Activated CD4-positive, alpha-beta T cell treated with anti-CD3 and anti-CD28 coated beads for 36 hours (primary cell): ENCODE results near the gene UROS. TPM values are rescaled to one million over a fixed set of nuclear protein-coding genes. Genes with fewer than 3 reads are reported as not detected.
A peak's percentile ranks its signal among the peaks of the same experiment; 100 is the strongest.

ENCODE experiments used
- ATAC-seq: fragments of 200-7000 bp; cut with Tn5 transposase; one replicate; pipeline ENCODE4 v1.10.0; 2021; ENCODE audit warnings: mild to moderate bottlenecking, moderate library complexity
- CTCF ChIA-PET: fragments of 350-600 bp; sonication (Branson Sonifier 250); formaldehyde crosslinking; loops from one replicate; lab custom pipeline; 2021; ENCODE audit warnings: antibody characterized with exemption; lab: Charles Lee
- POLR2A ChIA-PET: fragments of 350-600 bp; sonication (Branson Sonifier 250); formaldehyde crosslinking; loops from one replicate; lab custom pipeline; 2021; ENCODE audit warnings: antibody characterized with exemption, inconsistent platforms; lab: Charles Lee
- DNase-seq: peaks from one replicate; pipeline ENCODE4 v3.0.0-alpha.2; 2020
- H3K27ac Mint-ChIP-seq: one replicate; pipeline ENCODE4 v1.8.0; 2021; ENCODE audit warnings: mixed read lengths
- H3K27me3 Mint-ChIP-seq: one replicate; pipeline ENCODE4 v1.8.0; 2021; ENCODE audit warnings: mixed read lengths
- H3K36me3 Mint-ChIP-seq: one replicate; pipeline ENCODE4 v1.8.0; 2021; ENCODE audit warnings: low read depth, mixed read lengths
- H3K4me1 Mint-ChIP-seq: one replicate; pipeline ENCODE4 v1.8.0; 2021; ENCODE audit warnings: mixed read lengths
- H3K4me3 Mint-ChIP-seq: one replicate; pipeline ENCODE4 v1.8.0; 2021; ENCODE audit warnings: mild to moderate bottlenecking, moderate library complexity, mixed read lengths
- H3K9me3 Mint-ChIP-seq: one replicate; pipeline ENCODE4 v1.8.0; 2021; ENCODE audit warnings: low read depth, mixed read lengths
- intact Hi-C, 2 experiments: fragments of 100-400 bp; cut with DNase I in 1 of 2; cut with micrococcal nuclease in 1 of 2; formaldehyde crosslinking; loops; one replicate each; pipeline versions ENCODE4 v1.14.2 to v1.15.1; 2022 to 2024; cut with DNase I, micrococcal nuclease
- total RNA-seq, 2 experiments: library from RNA; stranded (reverse); gene quantifications; one replicate each; pipeline ENCODE4 v1.2.3, GENCODE V29; 2021

The UROS gene
- total RNA-seq, 2 experiments from 2014 or later: 37.3 to 39.6 TPM

- no peak for ATAC-seq
- Mint-ChIP-seq H3K27ac (peak overlapping the region; percentile 23), H3K27me3 (no peaks in the 10 kb centered on the region), H3K9me3 (no peaks in the 10 kb centered on the region), H3K36me3 (peaks cover 38% of the 10 kb centered on the region), H3K4me3 (no peak overlapping the region), H3K4me1 (peaks cover 30% of the 10 kb centered on the region)
- intact Hi-C loops: loop anchor here in 1 of 2 experiments (2.0 kb wide), 1 partner anchor 78 kb away; no protein-coding TSS in a partner anchor
- CTCF ChIA-PET: interaction anchor here (0.5 to 0.8 kb wide), 2 partner anchors 30 to 1097 kb away, joined by 3 read pairs; no protein-coding TSS in a partner anchor
- no peak for DNase-seq
- POLR2A ChIA-PET: no interaction called here
These were observed 4.1 kb upstream of the UROS start for GRCh38 chr10:125827133-125827532.

DNA sequence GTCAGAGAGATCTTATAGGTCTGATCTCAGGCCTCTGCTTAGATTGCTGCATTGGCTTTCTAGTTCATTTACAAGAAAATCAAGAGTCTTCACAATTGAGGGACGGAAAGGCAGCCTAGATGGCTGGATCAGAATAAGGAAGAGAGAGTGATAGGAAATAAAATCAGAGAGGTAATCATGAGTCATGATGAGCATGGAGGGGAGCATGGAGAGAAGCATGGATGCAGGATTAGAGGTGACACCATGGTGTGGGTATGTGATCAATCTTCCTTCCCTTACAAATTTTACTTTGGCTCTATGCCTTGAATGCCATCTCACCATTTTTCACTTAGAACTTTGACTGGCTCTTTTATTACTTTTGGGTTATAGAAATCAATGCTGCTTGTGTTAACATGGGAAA is 1.7 kb upstream of the UROS start:
- POLR2A ChIA-PET: no interaction called here
- no peaks in the 10 kb centered on the region for H3K9me3 Mint-ChIP-seq
- H3K4me1 Mint-ChIP-seq: peaks cover 49% of the 10 kb centered on the region
- no peak overlapping the region for H3K4me3 Mint-ChIP-seq
- no peaks in the 10 kb centered on the region for H3K27me3 Mint-ChIP-seq
- ATAC-seq (no peak), DNase-seq (no peak)
- H3K27ac Mint-ChIP-seq: no peak overlapping the region
- intact Hi-C loops: loop anchor here in 1 of 2 experiments (1.0 to 5.0 kb wide), 4 partner anchors 9 to 1362 kb away; partner anchors contain the start of genes ABRAXAS2 and LHPP
- CTCF ChIA-PET: no interaction called here
- peaks cover 29% of the 10 kb centered on the region for H3K36me3 Mint-ChIP-seq

GRCh38 chr10:125823663-125824251 is 699 bp upstream of the UROS start:
- H3K9me3 Mint-ChIP-seq: no peaks in the 10 kb centered on the region
- CTCF ChIA-PET: no interaction called here
- ATAC-seq: no peak
- H3K4me3 Mint-ChIP-seq: no peak overlapping the region
- intact Hi-C loops: loop anchor here (1.0 to 5.0 kb wide), 5 partner anchors 73 to 1361 kb away; partner anchors contain the start of genes EDRF1 (in 2 of the 2), ABRAXAS2 (in 1 of the 2), FANK1 (in 1 of the 2) and LHPP (in 1 of the 2)
- POLR2A ChIA-PET: interaction anchor here (0.6 to 1.3 kb wide), 2 partner anchors 104 to 1084 kb away, joined by 3 read pairs; partner anchors contain the start of gene EDRF1
- no peak overlapping the region for H3K27ac Mint-ChIP-seq
- peaks cover 22% of the 10 kb centered on the region for H3K36me3 Mint-ChIP-seq
- H3K4me1 Mint-ChIP-seq: peaks cover 47% of the 10 kb centered on the region
- peak; percentile 29 for DNase-seq
- H3K27me3 Mint-ChIP-seq: no peaks in the 10 kb centered on the region

- H3K27me3 Mint-ChIP-seq: no peaks in the 10 kb centered on the region
- H3K4me3 Mint-ChIP-seq: no peak overlapping the region
- peaks cover 24% of the 10 kb centered on the region for H3K4me1 Mint-ChIP-seq
- POLR2A ChIA-PET: no interaction called here
- no peaks in the 10 kb centered on the region for H3K9me3 Mint-ChIP-seq
- DNase-seq: no peak
- no peak for ATAC-seq
- intact Hi-C loops: loop anchor here in 1 of 2 experiments (5.0 kb wide), 3 partner anchors 903 to 1358 kb away; partner anchors contain the start of genes ABRAXAS2 and LHPP
- CTCF ChIA-PET: no interaction called here
- H3K36me3 Mint-ChIP-seq: peaks cover 4% of the 10 kb centered on the region
- no peak overlapping the region for H3K27ac Mint-ChIP-seq
These were observed 2.4 kb downstream of the UROS start for GRCh38 chr10:125820701-125821100.

DNA sequence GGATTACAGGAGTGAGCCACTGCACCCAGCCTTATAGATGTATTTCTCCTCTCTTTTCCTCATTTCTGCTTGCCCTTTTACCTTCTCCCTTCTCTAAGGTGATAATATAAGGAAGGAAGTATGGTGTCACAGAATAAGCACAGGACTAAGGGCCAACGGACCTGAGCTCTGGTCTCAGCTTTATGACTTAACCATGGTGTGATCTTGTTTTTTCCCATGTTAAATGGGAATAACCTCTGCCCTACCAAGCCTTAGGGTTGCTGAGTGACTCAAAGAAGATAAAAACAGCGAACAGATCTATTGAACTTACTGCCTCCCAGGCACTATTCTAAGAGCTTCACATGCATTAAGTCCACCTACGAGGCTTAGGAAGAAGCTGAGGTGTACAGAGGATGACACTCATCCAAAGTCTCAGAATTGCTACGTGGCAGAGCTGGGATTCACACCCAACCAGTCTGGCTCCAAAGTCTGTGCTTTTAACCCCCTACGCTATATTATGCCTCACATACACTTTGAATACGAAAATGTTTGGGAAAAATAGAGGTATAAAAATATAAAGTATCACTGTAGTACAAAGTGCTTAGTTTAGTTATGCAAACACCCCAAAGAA is 5.6 kb downstream of the UROS start:
- DNase-seq: no peak
- ATAC-seq: no peak
- Mint-ChIP-seq H3K27ac (no peak overlapping the region), H3K4me3 (no peak overlapping the region), H3K4me1 (peaks cover 20% of the 10 kb centered on the region), H3K9me3 (no peaks in the 10 kb centered on the region), H3K36me3 (peaks cover 26% of the 10 kb centered on the region), H3K27me3 (no peaks in the 10 kb centered on the region)
- CTCF ChIA-PET: interaction anchor here (0.7 kb wide), 1 partner anchor 11 kb away, joined by 3 read pairs; no protein-coding TSS in a partner anchor
- POLR2A ChIA-PET: interaction anchor here (0.6 kb wide), 1 partner anchor 108 kb away, joined by 5 read pairs; no protein-coding TSS in a partner anchor
- intact Hi-C loops: no loop called here

GRCh38 chr10:125816548-125816947 is 6.5 kb downstream of the UROS start:
- no peak overlapping the region for H3K4me3 Mint-ChIP-seq
- intact Hi-C loops: no loop called here
- H3K36me3 Mint-ChIP-seq: peaks cover 28% of the 10 kb centered on the region
- CTCF ChIA-PET: no interaction called here
- POLR2A ChIA-PET: no interaction called here
- no peaks in the 10 kb centered on the region for H3K27me3 Mint-ChIP-seq
- no peaks in the 10 kb centered on the region for H3K9me3 Mint-ChIP-seq
- no peak for DNase-seq
- no peak for ATAC-seq
- H3K27ac Mint-ChIP-seq: no peak overlapping the region
- H3K4me1 Mint-ChIP-seq: peaks cover 13% of the 10 kb centered on the region

DNA sequence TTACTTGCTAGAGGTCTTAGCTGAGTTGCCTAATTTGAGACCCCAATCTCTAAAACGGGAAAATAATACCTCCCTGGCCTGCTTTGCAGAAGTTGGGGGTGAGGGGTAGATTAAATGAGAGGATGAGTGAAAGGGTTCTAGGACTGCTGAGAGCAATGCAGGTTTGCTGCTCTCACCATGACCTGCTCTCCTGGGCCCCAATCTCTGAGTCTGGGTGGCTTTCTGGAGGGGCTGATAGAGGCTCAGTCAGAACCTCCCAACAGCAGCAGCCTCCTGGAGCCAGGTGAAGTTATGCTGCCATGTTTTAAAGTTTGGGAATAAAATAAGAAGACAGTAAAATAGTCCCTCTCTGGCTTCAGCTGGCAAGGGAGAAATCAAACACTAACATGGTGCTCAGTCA is 7.3 kb downstream of the UROS start:
- peaks cover 31% of the 10 kb centered on the region for H3K36me3 Mint-ChIP-seq

DNA sequence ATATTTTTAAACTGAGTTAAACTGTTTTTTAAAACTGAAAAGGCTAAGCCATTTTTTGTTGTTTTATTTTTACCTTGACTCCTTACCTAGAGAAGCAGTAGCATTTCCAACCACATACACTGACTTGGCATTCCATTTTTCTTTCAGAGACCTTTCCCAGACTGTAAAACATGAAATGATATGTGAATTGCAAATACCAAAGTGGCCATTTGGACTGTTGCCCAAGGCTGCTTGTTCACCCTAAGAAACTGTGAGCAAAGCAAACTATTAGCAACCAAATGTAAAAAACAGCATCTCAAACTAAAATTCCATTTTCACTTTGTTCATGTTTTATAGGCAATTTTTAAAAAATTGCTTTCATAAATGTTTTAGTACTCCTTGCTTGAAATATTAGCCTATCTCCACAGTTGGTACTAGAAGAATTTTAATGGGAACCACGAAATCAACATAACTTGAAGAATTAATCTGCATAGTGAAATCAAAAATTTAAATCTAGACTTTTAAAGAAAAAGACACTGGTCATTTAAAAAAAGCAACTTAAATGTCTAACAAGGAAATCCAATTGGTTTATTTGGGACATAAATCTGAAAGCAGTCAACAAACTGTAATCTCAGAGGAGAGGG is 10.8 kb downstream of the UROS start:
- Mint-ChIP-seq H3K9me3 (no peaks in the 10 kb centered on the region), H3K27ac (no peak overlapping the region), H3K36me3 (peaks cover 35% of the 10 kb centered on the region), H3K4me1 (no peaks in the 10 kb centered on the region), H3K4me3 (no peak overlapping the region), H3K27me3 (no peaks in the 10 kb centered on the region)
- POLR2A ChIA-PET: no interaction called here
- ATAC-seq (no peak), DNase-seq (no peak)
- CTCF ChIA-PET: no interaction called here
- intact Hi-C loops: no loop called here

More for the DNA sequence above, 7.3 kb downstream of the UROS start:
- ChIA-PET POLR2A (no interaction called here), CTCF (no interaction called here)
- H3K27ac Mint-ChIP-seq: no peak overlapping the region
- no peak for DNase-seq
- H3K4me1 Mint-ChIP-seq: peaks cover 7% of the 10 kb centered on the region
- H3K27me3 Mint-ChIP-seq: no peaks in the 10 kb centered on the region
- H3K9me3 Mint-ChIP-seq: no peaks in the 10 kb centered on the region
- no peak for ATAC-seq
- intact Hi-C loops: no loop called here
- no peak overlapping the region for H3K4me3 Mint-ChIP-seq

GRCh38 chr10:125811251-125811650 is 11.8 kb downstream of the UROS start:
- Mint-ChIP-seq H3K36me3 (peaks cover 42% of the 10 kb centered on the region), H3K9me3 (no peaks in the 10 kb centered on the region), H3K27me3 (no peaks in the 10 kb centered on the region), H3K4me3 (no peak overlapping the region), H3K27ac (no peak overlapping the region), H3K4me1 (no peaks in the 10 kb centered on the region)
- intact Hi-C loops: no loop called here
- ChIA-PET POLR2A (no interaction called here), CTCF (no interaction called here)
- no peak for DNase-seq
- no peak for ATAC-seq

DNA sequence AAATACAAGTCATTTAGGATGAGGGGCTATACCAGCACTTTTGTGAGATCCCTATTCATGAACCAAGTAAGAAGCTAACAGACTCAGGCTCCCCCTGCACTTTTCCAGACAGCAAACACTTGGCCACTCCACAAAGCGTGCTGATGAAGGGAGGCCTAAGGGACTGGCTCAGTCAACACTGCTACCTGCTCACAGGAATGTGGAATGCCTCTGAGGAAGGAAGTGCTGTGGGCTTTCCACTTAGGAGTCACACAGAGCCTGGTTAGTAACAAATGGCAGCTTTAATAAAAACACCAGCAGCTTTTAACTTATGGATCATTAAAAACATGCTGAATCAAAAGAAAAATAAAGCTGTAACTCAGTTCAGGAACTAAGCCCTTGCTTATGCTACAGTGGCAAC is 15.0 kb downstream of the UROS start:
- Mint-ChIP-seq H3K4me1 (no peaks in the 10 kb centered on the region), H3K9me3 (no peaks in the 10 kb centered on the region), H3K27me3 (no peaks in the 10 kb centered on the region), H3K36me3 (peaks cover 26% of the 10 kb centered on the region), H3K27ac (no peak overlapping the region), H3K4me3 (no peak overlapping the region)
- DNase-seq (no peak), ATAC-seq (no peak)
- POLR2A ChIA-PET: no interaction called here
- CTCF ChIA-PET: no interaction called here
- intact Hi-C loops: no loop called here

DNA sequence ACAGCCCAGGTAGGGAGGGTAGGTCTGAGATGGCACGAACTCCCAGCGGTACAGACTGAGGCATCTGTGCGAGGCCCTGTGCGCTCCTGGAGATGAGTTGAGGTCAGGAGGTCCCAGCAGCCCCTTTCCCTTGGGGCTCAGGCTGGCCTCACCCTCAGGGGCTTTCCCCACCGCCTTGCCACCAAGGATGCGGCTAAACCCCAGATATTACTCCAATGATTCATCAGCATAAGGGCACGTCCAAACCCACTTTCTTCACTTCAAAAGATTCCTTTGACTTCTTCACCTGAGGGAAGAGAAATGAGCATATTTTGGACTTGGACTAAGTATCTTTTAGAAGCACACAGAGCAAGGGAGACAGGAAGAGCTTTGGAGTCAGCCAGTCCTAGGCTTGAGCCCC is 20.3 kb downstream of the UROS start:
- H3K4me3 Mint-ChIP-seq: no peak overlapping the region
- no peaks in the 10 kb centered on the region for H3K9me3 Mint-ChIP-seq
- no peaks in the 10 kb centered on the region for H3K4me1 Mint-ChIP-seq
- CTCF ChIA-PET: no interaction called here
- intact Hi-C loops: no loop called here
- no peak for ATAC-seq
- peaks cover 15% of the 10 kb centered on the region for H3K36me3 Mint-ChIP-seq
- DNase-seq: no peak
- H3K27me3 Mint-ChIP-seq: no peaks in the 10 kb centered on the region
- POLR2A ChIA-PET: no interaction called here
- H3K27ac Mint-ChIP-seq: no peak overlapping the region
